Stimulated activated naive CD4-positive, alpha-beta T cell (primary cell): Measurements from ENCODE around the gene C10orf105.
A peak's percentile ranks its signal among the peaks of the same experiment; 100 is the strongest.

Source experiments
- DNase-seq, 6 experiments: peaks; one replicate each; lab custom pipeline; 2025; lab: John Stamatoyannopoulos, UW

C10orf105 gene

DNA sequence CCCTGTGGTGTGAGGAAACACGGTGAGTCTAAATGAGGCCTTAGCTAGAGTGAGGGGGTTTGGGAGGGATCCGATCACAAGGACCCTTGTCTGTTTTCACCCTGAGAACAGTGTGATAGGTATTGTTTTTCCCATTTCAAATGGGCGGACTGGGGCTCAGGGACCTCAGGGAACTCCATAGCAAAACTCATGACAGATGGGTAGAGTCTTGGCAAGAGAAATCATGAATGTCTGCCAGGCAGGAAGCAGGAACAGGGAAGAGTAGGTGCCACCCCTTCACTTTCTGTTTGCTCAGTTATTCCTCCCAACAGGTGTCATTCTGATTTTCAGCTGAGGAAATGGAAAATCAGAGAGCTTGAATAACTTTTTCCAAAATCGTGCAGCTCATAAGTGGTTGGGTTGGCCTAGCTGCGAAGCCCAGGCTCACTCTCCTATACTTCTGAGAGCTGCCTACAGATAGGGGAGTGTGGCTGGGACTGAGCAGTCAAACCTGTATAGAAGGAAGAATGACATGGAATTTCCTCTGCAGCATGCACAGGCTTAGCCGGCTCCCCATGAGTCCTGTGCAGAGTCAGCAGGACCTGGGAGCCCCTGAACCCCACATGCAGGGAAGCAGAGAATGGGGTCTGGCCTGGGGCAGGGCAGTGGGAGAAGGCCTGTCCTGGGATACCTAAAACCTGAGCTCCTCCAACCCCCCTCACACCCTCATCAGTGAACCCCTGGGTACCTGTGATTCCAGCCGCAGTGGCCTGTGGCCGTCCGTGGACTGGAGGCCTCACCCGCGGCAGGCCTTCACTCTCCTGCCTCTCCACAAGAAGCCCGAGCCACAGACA is 17.6 kb upstream of the C10orf105 start:
- no peak for DNase-seq

DNA sequence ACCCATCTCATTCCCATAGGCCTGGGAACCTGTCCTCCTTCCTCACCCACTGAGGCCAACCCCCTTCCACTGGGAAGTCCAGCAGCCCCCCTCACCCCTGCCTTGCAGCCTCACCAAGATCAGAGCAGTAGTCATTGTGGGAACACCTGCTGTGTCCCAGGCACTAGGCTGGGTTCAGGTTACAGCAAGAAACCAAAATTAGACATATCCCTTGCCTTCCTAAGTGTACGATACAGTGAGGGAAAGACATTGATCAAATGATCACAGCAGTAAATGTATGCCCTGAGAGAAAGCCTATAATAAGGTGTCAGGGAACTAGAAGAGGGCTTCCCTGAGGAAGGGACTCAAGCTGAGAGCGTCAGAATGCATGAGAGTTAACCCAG is 17.0 kb upstream of the C10orf105 start:
- DNase-seq, result peak in 1 of 6 experiments; percentile 50

DNA sequence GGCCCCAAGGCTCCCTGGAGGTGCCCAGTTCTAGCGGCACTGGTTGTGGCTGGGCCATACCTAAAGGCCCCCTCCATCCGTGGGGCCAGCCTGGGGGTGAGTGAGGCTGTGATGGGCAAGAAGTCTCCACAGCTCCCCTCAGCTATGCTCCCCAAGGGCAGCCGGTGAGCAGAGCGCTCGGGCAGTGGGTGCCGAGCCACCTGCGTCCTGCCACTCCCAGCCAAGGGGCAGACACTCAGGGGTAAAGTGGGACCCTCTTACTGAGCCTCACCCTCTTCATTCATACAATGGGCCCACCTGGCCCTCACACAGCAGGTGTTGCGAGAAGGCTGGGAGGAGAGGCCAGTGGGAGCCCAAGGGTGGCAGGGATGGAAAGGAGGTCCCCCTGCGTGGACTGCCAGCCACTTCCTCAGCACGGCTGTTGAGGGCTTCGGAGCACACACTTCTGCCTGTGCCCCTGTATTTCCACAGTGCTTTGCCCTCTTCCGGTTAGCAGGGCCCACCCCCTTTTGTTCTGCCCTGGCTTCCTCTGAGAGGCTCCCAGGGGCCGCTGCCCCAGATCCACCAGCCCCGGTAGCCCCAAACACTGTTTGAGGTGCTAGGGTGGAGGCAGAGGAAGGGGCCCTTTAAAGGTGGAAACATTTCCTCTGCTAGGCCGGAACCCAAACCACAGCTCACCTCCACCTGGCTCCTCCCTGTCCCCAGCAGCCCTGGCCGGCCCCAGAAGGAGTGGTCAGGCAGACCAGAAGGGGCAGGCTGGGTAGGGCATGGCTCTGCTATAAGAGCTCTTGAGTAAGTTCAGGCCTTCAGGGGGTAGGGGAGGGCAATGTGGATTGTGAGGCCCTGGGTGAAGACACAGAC is 16.4 kb upstream of the C10orf105 start:
- peak in 5 of 6 experiments; percentile 23 to 74 (median 64) for DNase-seq

DNA sequence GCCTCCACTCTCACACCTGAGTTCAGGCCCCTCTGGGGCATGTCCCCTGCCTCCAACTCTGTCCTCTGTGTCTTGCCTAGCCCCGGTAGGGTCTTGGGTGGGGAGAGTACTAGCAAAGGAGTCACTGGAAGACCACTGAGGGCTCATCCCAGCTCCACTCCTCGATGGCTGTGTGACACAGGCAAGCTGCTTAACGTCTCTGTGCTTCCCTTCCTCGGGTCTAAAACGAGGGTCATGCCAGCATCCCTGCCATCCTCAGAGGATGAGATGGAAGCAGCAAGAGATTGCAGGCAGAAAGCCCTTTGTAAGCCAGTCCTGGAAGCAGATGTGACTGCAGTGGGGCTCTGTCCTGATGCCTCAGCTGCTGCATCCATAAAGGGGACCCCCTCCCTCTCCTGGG is 15.2 kb upstream of the C10orf105 start:
- DNase-seq, result no peak

DNA sequence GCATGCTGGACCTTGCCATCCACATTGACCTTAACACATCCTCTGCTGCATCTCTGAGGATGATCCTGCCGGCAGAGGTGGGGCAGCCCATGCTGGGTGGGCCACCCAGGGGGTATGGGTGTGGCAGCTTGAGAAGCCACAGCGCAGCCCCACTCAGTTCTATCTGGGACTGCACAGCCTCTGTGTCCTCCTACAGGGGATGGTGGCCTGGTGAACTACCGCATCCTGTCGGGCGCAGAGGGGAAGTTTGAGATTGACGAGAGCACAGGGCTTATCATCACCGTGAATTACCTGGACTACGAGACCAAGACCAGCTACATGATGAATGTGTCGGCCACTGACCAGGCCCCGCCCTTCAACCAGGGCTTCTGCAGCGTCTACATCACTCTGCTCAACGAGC is 12.2 kb upstream of the C10orf105 start:
- no peak for DNase-seq

DNA sequence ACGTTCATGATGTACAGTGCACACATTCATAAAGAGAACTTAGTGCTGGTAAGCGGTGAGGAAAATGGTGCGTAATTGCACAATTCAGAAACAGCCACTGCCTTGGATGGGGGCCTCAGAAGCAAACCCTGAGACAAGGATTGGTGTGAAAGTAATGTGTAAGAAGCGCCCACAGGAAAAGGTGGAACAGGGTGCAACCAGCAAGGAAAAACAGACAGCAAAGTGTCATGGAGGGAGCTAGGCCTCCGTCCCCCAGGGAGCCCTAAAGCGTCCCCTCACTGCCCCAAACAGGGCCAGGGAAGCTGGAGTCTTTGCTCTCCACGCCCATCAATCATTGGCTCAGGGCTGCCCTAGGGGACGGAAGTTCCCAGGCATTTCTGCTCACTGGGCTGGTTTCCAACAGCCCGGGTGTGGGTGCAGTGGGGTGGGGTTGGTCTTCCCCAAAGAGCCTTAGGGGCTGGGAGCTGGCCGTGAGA is 9.6 kb upstream of the C10orf105 start:
- no peak for DNase-seq

DNA sequence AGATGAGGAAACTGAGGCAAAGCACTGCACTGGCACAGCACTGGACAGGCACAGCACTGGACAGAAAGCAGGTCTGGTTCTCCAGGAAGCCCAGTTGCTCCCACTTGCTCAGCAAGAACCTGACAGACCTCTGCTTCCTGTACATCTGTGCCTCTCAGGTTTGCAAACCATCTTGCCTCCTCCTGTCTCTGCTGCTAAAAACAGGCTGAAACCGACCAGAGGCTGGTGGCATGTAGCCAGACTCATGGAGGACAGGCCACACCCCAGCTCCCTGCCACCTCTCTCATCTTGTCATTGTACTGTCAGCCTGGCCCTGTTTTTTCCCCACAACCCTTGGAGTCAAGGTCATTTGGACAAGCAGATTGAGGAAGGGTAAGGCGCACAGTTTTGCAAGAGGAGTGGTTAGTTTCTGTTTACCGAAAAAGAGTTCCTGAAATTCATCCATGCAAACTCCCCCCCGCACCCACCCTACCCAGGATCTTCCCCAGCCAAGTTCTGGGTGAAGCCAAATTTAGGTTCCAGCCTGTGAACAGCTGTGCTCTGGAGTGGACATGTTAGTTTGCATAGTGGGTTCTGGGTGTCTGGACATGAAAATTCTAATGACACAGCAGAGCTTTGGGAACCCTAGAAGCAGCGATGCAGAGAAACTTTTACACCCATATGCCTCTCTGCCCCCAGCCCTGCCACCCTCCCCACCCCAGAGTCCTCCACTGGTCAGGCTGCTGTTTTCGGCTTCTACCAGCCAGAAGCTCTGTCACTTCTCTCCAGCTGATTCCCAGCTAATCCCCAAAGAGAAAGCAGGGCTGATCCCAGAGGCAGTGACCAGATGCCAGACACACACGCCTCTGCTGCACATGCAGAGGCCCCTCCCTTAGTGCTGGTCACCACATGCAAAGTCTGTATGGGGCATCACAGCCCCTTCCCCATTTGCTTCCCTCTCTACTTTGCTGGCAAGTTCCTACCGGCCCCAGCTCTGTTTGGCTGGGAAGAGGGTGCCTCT is 8.5 kb upstream of the C10orf105 start:
- DNase-seq, result peak; percentile 56 to 89 (median 78)

DNA sequence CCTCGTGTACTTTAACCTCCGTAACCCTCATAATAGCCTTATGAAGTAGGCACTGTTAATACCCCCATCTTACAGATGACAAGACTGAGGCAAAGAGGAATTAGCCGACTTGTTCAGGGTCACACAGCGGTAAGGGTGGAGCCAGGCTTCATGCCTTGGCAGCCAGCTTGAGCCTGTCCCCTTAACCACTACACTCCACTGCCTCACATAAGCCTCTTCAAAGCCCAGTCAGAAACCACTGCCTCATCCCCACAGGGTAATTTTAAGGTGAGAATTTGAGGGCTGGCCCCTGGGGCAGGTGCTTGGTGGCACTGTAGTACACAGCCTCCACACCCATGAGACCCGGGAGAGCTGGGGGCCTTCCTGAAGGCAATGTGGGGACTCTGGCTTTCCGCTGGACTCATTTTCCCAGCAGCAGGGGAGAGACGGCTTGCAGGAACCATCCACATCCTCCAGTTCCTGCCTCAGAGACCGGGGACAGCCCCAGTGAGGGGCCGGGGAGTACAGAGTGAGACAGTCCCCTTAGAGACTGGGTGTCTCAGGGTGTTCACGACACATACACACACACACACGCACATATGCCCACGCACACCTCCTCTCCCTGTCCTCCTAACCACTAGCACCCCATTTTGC is 7.6 kb upstream of the C10orf105 start:
- peak in 5 of 6 experiments; percentile 34 to 86 (median 66) for DNase-seq

DNA sequence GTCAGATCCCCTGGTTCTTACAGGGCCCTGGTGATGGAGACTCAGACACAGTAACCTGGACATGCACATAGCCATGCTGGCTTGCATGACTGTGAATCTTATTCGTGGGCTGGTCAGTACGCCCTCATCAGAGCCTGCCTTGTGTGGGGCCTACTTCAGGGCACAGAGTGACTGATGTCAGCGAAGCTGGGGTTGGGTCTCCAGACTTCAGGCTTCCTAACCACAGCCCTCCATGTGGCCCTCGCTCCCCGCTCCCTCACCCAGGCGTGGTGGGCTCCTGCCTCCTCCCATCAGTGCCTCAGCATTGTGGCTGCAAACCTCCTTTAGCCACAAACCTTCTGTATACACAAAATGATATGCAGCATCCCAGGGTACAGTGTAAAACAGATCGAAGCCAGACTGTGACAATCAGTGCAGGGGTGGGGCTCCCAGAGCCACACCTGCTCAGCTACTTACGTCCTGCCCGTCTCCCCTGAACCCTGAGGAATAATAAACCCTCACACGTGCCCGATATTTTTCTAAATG is 7.1 kb upstream of the C10orf105 start:
- peak in 3 of 6 experiments; percentile 33 to 61 (median 56) for DNase-seq

DNA sequence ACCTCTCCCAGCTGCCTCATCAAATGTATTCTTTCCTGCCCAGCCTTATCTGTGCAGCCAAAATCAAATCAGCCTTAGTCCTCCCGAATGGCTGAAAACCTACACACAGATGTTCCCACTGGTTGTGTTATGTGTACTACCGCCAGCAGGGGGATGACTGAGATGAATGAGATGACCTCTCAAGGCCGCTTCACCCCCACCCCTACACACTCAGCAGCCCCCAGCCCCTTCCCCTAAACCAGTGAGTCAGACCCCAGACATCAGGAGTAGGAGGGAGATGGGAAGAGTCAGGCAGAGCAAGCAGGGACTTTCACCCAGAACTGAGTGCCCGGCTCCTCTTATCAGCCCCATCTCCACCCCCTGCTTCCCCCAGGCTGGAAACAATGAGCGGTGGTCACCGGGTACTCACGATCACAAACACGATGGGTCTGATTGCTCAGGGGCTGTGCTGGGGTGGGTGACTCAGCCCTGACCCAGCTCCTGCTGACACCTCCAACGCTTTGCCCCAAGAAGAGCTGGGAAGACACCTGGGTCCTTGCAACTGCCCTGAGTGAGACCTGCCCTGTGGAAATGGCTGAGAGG is 6.5 kb upstream of the C10orf105 start:
- DNase-seq, result peak in 3 of 6 experiments; percentile 18 to 29 (median 27)

DNA sequence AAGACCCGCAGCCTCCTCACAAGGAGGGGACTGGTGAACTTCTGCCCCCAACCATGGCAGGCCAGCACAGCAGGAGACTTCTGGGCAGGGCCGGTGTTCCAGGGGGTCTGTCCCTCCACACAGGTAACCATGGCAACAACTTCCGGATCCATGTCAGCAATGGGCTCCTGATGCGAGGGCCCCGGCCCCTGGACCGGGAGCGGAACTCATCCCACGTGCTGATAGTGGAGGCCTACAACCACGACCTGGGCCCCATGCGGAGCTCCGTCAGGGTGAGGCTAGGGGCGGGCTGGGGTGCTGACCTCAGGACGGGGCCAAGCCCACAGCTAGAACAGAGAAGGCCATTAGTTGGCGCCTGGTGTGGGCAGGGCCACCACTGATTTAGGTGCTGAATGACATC is 5.7 kb upstream of the C10orf105 start:
- DNase-seq, result no peak

DNA sequence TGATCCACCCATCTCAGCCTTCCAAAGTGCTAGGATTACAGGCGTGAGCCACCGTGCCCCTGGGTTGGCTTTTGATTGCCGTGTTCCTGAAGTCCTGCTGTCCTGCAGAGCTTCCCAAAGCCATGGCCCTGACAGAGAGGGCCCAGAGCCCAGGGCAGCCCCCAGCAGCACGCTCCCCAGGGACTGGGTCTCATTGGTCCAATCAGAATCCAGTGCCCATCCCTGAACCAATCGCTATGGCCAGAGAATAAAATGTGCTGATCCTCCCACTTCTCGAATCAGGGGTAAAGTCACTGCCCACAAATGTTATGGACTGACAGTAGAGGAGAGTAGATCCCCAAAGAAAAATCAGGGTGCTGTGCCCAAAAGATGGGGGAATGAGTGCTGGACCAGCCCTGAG is 5.0 kb upstream of the C10orf105 start:
- DNase-seq, result no peak

DNA sequence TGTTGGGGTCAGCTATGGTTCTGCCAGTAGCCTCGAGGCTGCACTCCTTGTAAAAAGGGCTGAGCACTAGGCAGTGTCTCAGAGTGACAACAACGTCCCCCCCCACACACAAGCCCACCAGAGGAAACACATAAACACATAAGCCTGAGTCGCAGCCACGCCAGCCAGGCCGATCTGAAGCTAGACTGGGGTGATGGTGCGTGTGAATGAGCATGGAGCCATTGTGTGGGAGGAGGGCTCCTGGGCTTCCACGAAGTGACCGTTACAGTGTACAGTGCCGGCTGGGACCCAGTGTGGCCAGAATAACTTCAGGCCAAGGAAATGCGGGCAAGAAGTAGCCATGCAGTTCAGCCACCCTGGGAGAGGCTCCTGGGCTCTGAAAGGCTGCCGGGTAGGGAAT is 3.7 kb upstream of the C10orf105 start:
- no peak for DNase-seq

DNA sequence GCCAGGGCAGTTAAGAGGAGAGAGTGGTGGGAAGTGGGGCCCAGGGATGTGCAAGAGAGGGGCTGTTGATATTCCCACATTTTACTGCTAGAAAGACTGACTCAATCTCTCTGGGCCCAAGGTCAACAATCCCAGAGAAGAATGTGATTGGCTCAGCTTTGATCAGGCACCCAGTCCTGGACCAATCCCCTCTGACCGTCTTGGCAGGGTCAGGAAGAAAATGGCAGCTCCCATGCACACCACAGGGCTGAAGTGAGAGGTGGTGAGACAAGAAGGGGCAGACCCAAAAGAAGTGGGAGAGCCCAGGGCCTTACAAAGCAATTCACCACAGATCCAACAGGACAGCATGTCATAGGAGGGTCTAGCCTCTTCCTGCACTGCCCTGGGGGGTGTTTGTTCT is 3.3 kb upstream of the C10orf105 start:
- no peak for DNase-seq

DNA sequence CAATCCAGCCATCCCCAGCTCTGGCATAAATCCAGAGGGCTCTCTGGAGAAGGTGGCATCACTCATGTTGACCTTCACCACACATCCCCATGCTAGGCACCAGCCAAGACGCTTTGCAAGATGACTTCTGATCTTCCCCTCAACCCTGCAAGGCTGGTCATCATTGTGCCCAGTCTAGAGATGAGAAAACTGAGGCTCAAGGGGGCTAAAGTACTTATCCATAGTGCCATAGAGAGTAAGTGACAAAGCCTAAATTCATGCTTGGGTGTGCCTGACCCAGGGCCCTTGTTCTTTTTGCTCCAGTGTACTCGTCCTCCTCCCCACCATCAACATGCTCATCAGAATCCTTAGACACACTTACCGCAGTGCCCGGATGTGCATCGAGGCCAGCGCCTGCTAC is 1.7 kb upstream of the C10orf105 start:
- DNase-seq, result no peak

DNA sequence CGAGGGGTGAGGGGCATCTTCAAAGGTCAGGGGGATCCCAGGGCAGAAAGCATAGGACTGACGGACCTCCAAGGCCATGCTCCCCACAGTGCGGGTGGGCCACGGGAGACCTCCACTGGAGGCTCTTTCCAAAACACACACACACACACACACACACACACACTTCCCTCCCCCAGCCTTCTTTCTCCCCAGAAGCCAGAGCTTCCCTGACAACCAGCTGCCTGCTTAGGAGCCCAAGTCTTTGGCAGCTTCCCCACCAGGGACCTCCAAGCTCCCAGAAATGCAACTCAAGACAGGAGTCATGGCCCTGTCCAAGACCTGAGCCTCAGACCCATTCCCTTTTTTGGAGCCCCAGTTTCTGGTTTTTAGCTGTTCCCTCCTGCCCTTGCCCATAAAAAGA is 710 bp upstream of the C10orf105 start:
- DNase-seq, result no peak

DNA sequence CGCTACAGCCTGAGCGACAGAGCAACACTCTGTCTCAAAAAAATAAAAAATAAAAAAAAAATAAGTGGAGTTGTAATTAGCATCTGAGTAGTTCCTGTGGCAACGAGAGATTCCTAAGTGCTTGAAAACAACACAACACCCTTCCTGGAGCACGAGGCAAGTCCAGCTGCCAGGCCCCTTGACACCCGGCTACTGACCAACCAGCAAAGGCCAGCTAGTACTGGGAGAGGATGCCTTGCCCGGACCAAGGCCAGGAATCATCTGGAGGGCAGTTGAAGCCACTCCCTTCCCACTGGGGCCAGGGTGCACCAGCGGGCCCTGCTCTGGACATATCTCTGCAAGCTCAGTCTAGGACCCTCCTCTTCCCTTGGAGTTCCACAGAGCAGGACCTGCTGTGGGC is 536 bp downstream of the C10orf105 start:
- DNase-seq, result no peak

DNA sequence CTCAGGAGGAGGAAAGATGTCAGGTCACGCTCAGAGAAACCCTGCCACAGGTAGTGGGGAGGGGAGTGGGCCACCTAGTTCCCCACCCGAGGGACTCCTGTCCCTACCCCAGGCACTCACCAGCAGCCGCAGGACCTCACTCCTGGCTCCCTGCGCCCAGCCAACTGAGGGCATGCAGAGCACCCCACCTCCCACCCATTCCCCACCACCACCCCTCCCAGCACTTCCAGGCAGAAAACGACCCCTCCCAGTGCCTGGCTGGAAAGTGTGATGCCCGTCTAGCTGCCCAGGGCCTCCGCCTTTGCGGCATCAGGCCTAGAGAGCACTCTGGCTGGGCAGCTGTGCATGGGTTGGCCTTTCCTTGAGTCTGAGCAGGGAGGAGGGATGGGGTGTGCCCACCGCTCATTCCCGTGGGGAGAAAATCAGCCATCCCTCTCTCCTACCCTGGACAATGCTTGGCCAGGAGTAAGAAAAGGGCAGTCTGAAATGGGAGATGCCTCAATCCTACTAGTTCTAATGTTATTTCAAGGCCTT is 1.3 kb downstream of the C10orf105 start:
- no peak for DNase-seq

DNA sequence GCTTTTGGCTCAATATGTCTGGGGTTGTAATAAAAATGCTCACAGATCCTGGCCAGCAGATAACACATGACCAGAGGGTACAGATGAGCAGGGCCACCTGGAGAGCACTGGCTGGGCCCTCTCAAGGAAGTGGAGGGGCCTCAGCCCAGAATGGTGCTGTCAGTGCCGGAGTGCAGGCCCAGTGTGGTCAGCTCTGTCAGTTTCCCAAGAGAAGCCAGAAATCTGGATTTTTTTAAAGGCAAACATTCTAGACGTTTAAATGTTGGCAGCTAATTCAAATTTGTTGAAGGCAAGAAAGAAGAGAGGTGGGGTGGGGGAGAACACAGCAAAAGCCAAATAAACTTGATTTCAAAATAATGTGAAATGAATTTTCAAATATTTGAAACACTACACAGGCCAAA is 2.0 kb downstream of the C10orf105 start:
- DNase-seq, result no peak

DNA sequence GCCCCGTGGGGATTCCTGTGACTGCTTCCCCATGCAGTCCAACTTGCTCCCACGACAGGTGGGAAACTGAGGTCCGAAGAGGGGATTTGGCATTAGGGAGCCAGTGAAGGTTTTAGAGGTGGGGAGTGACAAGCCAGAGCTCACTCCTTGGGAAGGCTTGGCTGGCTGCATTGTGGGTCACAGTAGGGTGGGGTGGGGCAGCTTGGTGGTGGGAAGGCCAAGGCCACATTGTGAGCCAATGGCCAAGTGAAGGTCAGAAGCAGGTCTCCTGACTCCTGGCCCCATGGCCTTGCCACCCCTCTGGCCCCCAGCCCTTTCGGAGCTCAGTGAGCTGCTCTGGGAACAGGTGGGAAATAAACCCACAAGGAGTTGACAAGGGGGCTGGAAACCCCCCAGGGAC is 2.5 kb downstream of the C10orf105 start:
- no peak for DNase-seq
